Measurements from ENCODE around the gene CDH23. TPM values are rescaled to one million over a fixed set of nuclear protein-coding genes. Genes with fewer than 3 reads are reported as not detected.

The CDH23 gene
- total RNA-seq, 4 donors from 2014 or later = 7.1 to 56.2 (median 25.4) TPM

DNA sequence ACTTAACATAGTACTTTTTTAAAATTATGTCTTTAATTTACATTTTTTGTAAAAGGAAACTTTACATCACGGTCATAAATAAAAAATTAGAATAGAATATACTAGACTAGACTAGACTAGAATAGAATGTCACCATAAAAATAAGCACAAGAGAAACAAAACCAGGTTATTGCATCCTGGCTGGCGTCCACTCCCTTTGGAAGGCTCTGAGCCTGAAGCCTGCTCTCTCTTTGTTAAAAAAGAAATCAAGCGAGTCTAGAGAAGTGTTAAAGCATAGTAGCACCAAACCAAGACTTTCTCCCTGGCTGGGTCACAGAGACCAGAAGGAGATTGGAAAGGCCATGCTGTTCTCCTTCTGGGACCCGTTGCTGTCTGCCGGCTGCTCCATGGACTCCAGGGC is 218.2 kb downstream of the CDH23 start:
- intact Hi-C loops (cut with DNase I; ENCODE audit: low total_unique reads) = no loop called here
- DNase-seq = peak in 1 of 2 donors; percentile 45
- H3K36me3 ChIP-seq = no peaks in the 10 kb centered on the region
- H3K4me3 ChIP-seq = no peak overlapping the region
- TF ChIP-seq, protein P1, sequence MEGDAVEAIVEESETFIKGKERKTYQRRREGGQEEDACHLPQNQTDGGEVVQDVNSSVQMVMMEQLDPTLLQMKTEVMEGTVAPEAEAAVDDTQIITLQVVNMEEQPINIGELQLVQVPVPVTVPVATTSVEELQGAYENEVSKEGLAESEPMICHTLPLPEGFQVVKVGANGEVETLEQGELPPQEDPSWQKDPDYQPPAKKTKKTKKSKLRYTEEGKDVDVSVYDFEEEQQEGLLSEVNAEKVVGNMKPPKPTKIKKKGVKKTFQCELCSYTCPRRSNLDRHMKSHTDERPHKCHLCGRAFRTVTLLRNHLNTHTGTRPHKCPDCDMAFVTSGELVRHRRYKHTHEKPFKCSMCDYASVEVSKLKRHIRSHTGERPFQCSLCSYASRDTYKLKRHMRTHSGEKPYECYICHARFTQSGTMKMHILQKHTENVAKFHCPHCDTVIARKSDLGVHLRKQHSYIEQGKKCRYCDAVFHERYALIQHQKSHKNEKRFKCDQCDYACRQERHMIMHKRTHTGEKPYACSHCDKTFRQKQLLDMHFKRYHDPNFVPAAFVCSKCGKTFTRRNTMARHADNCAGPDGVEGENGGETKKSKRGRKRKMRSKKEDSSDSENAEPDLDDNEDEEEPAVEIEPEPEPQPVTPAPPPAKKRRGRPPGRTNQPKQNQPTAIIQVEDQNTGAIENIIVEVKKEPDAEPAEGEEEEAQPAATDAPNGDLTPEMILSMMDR (IDR thresholded peaks at IDR 0.05) = no peak
- no peak for TF ChIP-seq POLR2A (IDR thresholded peaks at IDR 0.05)
- H3K27ac ChIP-seq = peak overlapping the region in 1 of 2 donors; percentile 12
- H3K27me3 ChIP-seq = no peaks in the 10 kb centered on the region
- H3K9me3 ChIP-seq = no peaks in the 10 kb centered on the region
- H3K4me1 ChIP-seq = no peaks in the 10 kb centered on the region

DNA sequence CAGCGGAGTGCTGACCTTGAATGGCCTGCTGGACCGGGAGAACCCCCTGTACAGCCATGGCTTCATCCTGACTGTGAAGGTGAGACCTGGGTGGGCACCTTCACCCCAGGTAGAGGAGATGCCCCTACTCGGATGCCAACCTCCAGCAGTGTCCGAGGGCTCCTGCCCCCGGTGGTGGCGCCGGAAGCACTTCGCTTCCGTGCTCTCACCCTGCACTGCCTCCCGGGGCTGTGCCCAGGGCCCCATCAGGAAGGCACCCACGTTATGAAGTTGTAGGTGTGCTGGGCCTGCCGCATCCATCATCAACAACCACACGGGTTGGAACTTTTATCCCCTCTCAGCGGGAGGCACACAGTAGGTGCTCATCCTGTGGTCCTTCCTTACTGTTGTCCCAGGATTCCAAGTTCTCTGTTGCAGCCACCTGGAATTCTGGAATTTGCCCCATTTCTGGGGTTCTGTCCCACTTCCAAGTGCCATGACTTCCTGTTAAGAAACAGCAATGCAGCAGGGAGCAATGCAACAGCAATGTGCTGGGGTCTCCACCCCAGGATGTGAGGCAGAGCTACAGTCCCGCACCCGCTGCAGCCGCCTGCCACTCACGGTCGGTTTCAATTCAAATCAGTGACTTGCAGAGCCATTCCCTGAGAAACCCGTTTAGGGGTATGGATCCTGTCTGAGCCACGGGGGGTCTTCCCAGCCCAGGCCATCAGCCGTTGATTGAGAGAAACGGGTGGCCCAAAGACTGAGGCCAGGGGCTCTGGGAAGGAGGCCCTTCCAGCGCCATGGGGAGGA is 219.0 kb downstream of the CDH23 start:
- H3K27ac ChIP-seq = no peak overlapping the region
- intact Hi-C loops (cut with DNase I; ENCODE audit: low total_unique reads) = no loop called here
- no peak overlapping the region for H3K4me3 ChIP-seq
- no peaks in the 10 kb centered on the region for H3K4me1 ChIP-seq
- no peaks in the 10 kb centered on the region for H3K36me3 ChIP-seq
- no peaks in the 10 kb centered on the region for H3K9me3 ChIP-seq
- TF ChIP-seq, protein P1 (IDR thresholded peaks at IDR 0.05) = no peak
- no peak for TF ChIP-seq POLR2A (IDR thresholded peaks at IDR 0.05)
- H3K27me3 ChIP-seq = no peaks in the 10 kb centered on the region
- DNase-seq = no peak

DNA sequence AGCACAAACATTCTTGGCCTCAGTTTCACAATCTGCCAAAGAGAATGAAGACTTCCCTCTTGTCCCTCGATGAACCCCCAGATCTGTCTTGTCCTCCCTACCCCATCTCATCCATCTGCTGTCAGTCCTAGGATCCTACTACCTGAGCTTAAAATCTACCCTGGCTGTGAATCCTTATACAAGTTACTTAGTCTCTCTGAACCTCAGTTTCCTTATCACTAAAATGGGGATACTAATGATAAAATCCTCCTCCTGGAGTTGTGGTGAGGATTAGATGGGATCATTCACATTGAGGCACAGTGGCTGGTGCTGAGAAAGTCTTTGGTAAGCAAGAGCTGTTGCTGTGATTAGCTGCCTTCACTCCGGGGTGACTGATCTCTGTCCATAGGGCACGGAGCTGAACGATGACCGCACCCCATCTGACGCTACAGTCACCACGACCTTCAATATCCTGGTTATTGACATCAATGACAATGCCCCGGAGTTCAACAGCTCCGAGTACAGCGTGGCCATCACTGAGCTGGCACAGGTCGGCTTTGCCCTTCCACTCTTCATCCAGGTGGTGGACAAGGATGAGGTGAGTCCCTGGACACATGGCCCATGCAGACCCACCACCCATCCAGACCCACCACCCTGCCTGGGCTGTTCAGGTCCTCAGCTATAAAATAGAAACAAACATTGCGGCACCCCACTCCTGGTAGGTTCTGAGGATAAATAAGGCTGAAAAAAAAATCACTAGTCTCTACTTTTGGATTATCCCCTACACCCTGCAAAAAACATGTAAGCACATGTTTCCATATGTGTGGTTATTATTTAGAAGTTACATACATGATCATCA is 220.3 kb downstream of the CDH23 start:
- no peaks in the 10 kb centered on the region for H3K9me3 ChIP-seq
- no peaks in the 10 kb centered on the region for H3K36me3 ChIP-seq
- H3K27ac ChIP-seq = no peak overlapping the region
- no peaks in the 10 kb centered on the region for H3K27me3 ChIP-seq
- TF ChIP-seq POLR2A (IDR thresholded peaks at IDR 0.05) = no peak
- TF ChIP-seq, protein P1 (IDR thresholded peaks at IDR 0.05) = no peak
- no peaks in the 10 kb centered on the region for H3K4me1 ChIP-seq
- intact Hi-C loops (cut with DNase I; ENCODE audit: low total_unique reads) = no loop called here
- DNase-seq = no peak
- no peak overlapping the region for H3K4me3 ChIP-seq

DNA sequence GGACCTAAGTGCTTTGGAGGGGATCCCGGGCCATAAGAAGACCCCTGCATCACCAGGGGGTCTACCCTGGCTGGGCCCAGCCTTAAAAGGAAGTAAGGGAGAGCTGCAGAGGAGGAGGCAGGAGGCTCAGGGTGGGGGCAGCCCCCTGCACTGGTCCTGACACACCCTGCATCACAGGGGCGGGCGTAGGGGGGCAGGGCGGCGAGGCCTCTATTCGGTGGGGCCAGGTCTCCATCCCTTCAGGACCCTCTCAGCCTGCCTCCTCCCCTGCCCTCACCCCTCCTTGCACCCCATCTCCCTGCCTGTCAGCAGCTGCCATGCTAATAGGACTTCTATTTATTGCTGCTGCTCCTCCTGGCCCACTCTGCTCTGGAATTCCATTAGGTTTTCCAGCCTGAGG is 221.5 kb downstream of the CDH23 start:
- no peak for DNase-seq
- intact Hi-C loops (cut with DNase I; ENCODE audit: low total_unique reads) = no loop called here
- TF ChIP-seq POLR2A (IDR thresholded peaks at IDR 0.05) = no peak
- TF ChIP-seq, protein P1 (IDR thresholded peaks at IDR 0.05) = no peak
- Histone ChIP-seq H3K27ac (no peak overlapping the region), H3K9me3 (no peaks in the 10 kb centered on the region), H3K4me3 (no peak overlapping the region), H3K27me3 (no peaks in the 10 kb centered on the region), H3K36me3 (no peaks in the 10 kb centered on the region), H3K4me1 (no peaks in the 10 kb centered on the region)

DNA sequence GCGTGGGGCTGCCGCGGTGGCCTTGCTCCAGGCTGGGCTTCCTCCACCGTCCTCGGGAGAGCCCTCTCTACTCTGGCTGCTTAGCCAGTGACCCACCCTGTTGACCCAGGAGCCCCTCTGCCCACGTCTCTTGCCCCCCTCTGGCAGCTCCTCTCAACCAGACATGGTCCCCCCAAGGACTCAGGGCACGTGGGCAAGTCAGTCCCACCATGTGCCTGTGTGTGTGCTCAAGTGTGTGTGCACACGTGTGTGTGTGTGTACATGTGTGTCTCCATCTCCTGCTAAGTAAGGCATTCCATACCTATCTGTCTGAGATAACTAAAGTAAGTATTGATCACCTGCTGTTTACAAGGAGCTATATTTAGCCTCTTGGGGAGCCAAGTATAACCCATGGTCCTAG is 221.9 kb downstream of the CDH23 start:
- H3K4me1 ChIP-seq = peaks cover 0 to 4% of the 10 kb centered on the region in 2 donors
- TF ChIP-seq, protein P1 (IDR thresholded peaks at IDR 0.05) = no peak
- no peak for TF ChIP-seq POLR2A (IDR thresholded peaks at IDR 0.05)
- H3K27me3 ChIP-seq = no peaks in the 10 kb centered on the region
- H3K36me3 ChIP-seq = no peaks in the 10 kb centered on the region
- no peaks in the 10 kb centered on the region for H3K9me3 ChIP-seq
- intact Hi-C loops (cut with DNase I; ENCODE audit: low total_unique reads) = no loop called here
- no peak overlapping the region for H3K27ac ChIP-seq
- no peak overlapping the region for H3K4me3 ChIP-seq
- no peak for DNase-seq

Data from uterus (tissue), 4 donors.